GM18511 (cell line): ENCODE data around the gene GRIK4.
"Not testable (repeated sequence)": the region's sequence is repeated elsewhere in the genome, so short reads cannot be mapped to it uniquely, and the experiment has no call there.

Experiments
- ATAC-seq: cut with Tn5 transposase; IDR thresholded peaks from one replicate; pipeline ENCODE4 v1.9.1; 2021; ENCODE audit warnings: mild to moderate bottlenecking, moderate library complexity; ENCODE audit not compliant: unreplicated experiment

GRIK4 gene

GRCh38 chr11:120511116-120511819, at the start of gene GRIK4:
TSS of gene GRIK4 (plus strand) at chr11:120511748. CDS start at chr11:120660319, 148,571 bp downstream.
- ATAC-seq = peak; percentile 91

GRCh38 chr11:120462825-120463224, 48.7 kb upstream of the GRIK4 start:
- no peak for ATAC-seq

- ATAC-seq = no peak
Observed at GRCh38 chr11:120465921-120466534, 45.5 kb upstream of the GRIK4 start.

GRCh38 chr11:120467627-120468026, 43.9 kb upstream of the GRIK4 start:
- ATAC-seq = no peak

- no peak for ATAC-seq
Observed at GRCh38 chr11:120471131-120471530, 40.4 kb upstream of the GRIK4 start.

GRCh38 chr11:120471994-120472393, 39.6 kb upstream of the GRIK4 start:
- ATAC-seq = no peak

- no peak for ATAC-seq
Observed at GRCh38 chr11:120473503-120473902, 38.0 kb upstream of the GRIK4 start.

GRCh38 chr11:120482149-120482548, 29.4 kb upstream of the GRIK4 start:
- no peak for ATAC-seq

GRCh38 chr11:120484722-120485121, 26.8 kb upstream of the GRIK4 start:
- no peak for ATAC-seq

- no peak for ATAC-seq
Observed at GRCh38 chr11:120486138-120486537, 25.4 kb upstream of the GRIK4 start.

- ATAC-seq = no peak
Observed at GRCh38 chr11:120489799-120490198, 21.7 kb upstream of the GRIK4 start.

- no peak for ATAC-seq
Observed at GRCh38 chr11:120492486-120492885, 19.1 kb upstream of the GRIK4 start.

GRCh38 chr11:120494595-120494994, 17.0 kb upstream of the GRIK4 start:
- ATAC-seq = no peak

- ATAC-seq = no peak
Observed at GRCh38 chr11:120499088-120499487, 12.5 kb upstream of the GRIK4 start.

GRCh38 chr11:120499859-120500258, 11.7 kb upstream of the GRIK4 start:
- no peak for ATAC-seq

GRCh38 chr11:120500414-120501071, 11.0 kb upstream of the GRIK4 start:
- no peak for ATAC-seq

GRCh38 chr11:120501440-120501839, 10.1 kb upstream of the GRIK4 start:
- ATAC-seq = no peak

- ATAC-seq = no peak
Observed at GRCh38 chr11:120501976-120502755, 9.4 kb upstream of the GRIK4 start.

GRCh38 chr11:120503529-120503928, 8.0 kb upstream of the GRIK4 start:
- ATAC-seq = not testable (repeated sequence)

GRCh38 chr11:120505801-120506425, 5.6 kb upstream of the GRIK4 start:
- ATAC-seq = no peak
